Neural cell (in vitro differentiated cells): ENCODE measurements around the gene OTULIN. TPM values are rescaled to one million over a fixed set of nuclear protein-coding genes. Genes with fewer than 3 reads are reported as not detected.

Experiments used
- H2AFZ ChIP-seq: fragments of 200-600, 300-800 bp; sonication (generic), shearing (Covaris generic); 2 replicates; pipeline ENCODE4 v1.6.0; 2014; ENCODE audit warnings: low read depth, mild to moderate bottlenecking, antibody characterized with exemption, low read length, moderate library complexity
- H3F3A ChIP-seq: fragments of 200-600 bp; shearing (Covaris generic); 2 replicates; pipeline ENCODE4 v1.6.1; 2016; ENCODE audit warnings: mild to moderate bottlenecking, moderate library complexity, mixed read lengths, antibody characterized with exemption, low read length; ENCODE audit not compliant: insufficient read depth, poor library complexity, severe bottlenecking
- H3K27ac ChIP-seq: fragments of 200-600, 300-800 bp; sonication (generic), shearing (Covaris generic); 2 replicates; pipeline ENCODE4 v1.5.1; 2014; ENCODE audit warnings: mild to moderate bottlenecking, low read length, moderate library complexity
- H3K27me3 ChIP-seq: fragments of 300-800, 200-600 bp; sonication (generic), shearing (Covaris generic); 2 replicates; pipeline ENCODE4 v1.6.0; 2014; ENCODE audit warnings: mild to moderate bottlenecking, low read depth, low read length, moderate library complexity; ENCODE audit not compliant: insufficient read depth
- H3K36me3 ChIP-seq: fragments of 300-800, 200-600 bp; sonication (generic), shearing (Covaris generic); 2 replicates; pipeline ENCODE4 v1.5.1; 2014; ENCODE audit warnings: mild to moderate bottlenecking, antibody characterized with exemption, low read length, moderate library complexity; ENCODE audit not compliant: insufficient read depth
- H3K4me2 ChIP-seq: fragments of 300-800, 200-600 bp; sonication (generic), shearing (Covaris generic); 2 replicates; pipeline ENCODE4 v1.6.0; 2014; ENCODE audit warnings: mild to moderate bottlenecking, low read length
- H3K4me3 ChIP-seq: fragments of 300-800, 200-600 bp; sonication (generic), shearing (Covaris generic); 2 replicates; pipeline ENCODE4 v1.5.1; 2014; ENCODE audit warnings: mild to moderate bottlenecking, low read length, moderate library complexity
- H3K79me2 ChIP-seq: fragments of 200-600 bp; shearing (Covaris generic); replicated peaks from 2 replicates; pipeline ENCODE4 v1.6.0; 2014; ENCODE audit warnings: mild to moderate bottlenecking, low read length, moderate library complexity; ENCODE audit not compliant: insufficient read depth
- H3K9ac ChIP-seq: fragments of 300-800, 200-600 bp; sonication (generic), shearing (Covaris generic); 2 replicates; pipeline ENCODE4 v1.6.1; 2016; ENCODE audit warnings: mild to moderate bottlenecking, low read length, mixed read lengths
- H3K9me2 ChIP-seq: fragments of 200-600 bp; shearing (Covaris generic); 2 replicates; pipeline ENCODE4 v1.6.1; 2016; ENCODE audit warnings: mild to moderate bottlenecking, low read length, mixed read lengths; ENCODE audit not compliant: insufficient read depth
- H3K9me3 ChIP-seq: fragments of 200-600, 300-800 bp; sonication (generic), shearing (Covaris generic); 2 replicates; pipeline ENCODE4 v1.6.1; 2016; ENCODE audit warnings: mild to moderate bottlenecking, mixed run types, low read length, moderate library complexity, mixed read lengths
- H4K20me1 ChIP-seq: fragments of 200-600 bp; shearing (Covaris generic); 2 replicates; pipeline ENCODE4 v1.6.1; 2016; ENCODE audit warnings: mild to moderate bottlenecking, mixed run types; ENCODE audit not compliant: insufficient read depth
- EP300 ChIP-seq: fragments of 450-650 bp; conservative IDR thresholded peaks from 2 replicates; pipeline ENCODE4 v1.6.1; 2014; ENCODE audit warnings: antibody characterized with exemption, mild to moderate bottlenecking, moderate library complexity; ENCODE audit not compliant: poor library complexity, severe bottlenecking
- EZH2 ChIP-seq: fragments of 200-600, 300-800 bp; shearing (Covaris generic), sonication (generic); IDR thresholded peaks from 2 replicates; pipeline ENCODE4 v1.6.1; 2014; ENCODE audit warnings: antibody characterized with exemption, low read length, borderline replicate concordance, mild to moderate bottlenecking; ENCODE audit not compliant: insufficient read depth, poor library complexity, severe bottlenecking
- POLR2AphosphoS5 ChIP-seq: IDR thresholded peaks from 2 replicates; pipeline ENCODE4 v1.6.1; 2012
- RAD21 ChIP-seq: fragments of 450-650 bp; conservative IDR thresholded peaks from 2 replicates; pipeline ENCODE4 v1.6.1; 2014; ENCODE audit warnings: antibody characterized with exemption, mild to moderate bottlenecking, moderate library complexity
- SMC3 ChIP-seq: fragments of 450-650 bp; conservative IDR thresholded peaks from 2 replicates; pipeline ENCODE4 v1.6.1; 2014; ENCODE audit warnings: antibody characterized with exemption, mild to moderate bottlenecking, moderate library complexity; ENCODE audit not compliant: poor library complexity
- TAF1 ChIP-seq: IDR thresholded peaks from 2 replicates; pipeline ENCODE4 v1.6.1; 2012; ENCODE audit warnings: low read depth
- polyA plus RNA-seq: library from polyadenylated mRNA; depleted of rRNA; stranded (reverse); fragments of >200 nt; gene quantifications from 2 replicates; pipeline ENCODE4 v1.2.3, GENCODE V29; 2014
- TF ChIP-seq, protein P1 (sequence below): IDR thresholded peaks from 2 replicates; pipeline ENCODE4 v1.6.1; 2012; ENCODE audit warnings: borderline replicate concordance
- TF ChIP-seq, protein P2 (sequence below): fragments of 450-650 bp; IDR thresholded peaks from 2 replicates; pipeline ENCODE4 v1.5.1; 2014; ENCODE audit warnings: antibody characterized with exemption, mild to moderate bottlenecking, moderate library complexity; ENCODE audit not compliant: poor library complexity, severe bottlenecking

Gene OTULIN
- polyA plus RNA-seq, 1 donor from 2014 or later, result 19.9 TPM

DNA sequence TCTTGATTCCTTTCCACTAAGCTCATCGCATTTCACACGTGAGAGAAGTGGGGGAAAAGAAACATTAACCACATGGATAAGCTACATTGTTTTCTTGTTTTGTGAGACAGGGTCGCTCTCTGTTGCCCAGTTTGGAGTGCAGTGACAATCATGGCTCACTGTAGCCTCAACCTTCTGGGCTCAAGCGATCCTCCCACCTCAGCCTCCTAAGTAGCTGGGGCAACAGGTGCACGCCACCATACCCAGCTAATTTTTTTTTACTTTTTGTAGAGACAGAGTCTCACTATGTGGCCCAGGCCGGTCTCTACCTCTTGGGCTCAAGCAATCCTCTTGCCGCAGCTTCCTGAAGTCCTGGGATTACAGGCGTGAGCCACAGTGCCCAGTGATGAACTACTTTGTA is 2.8 kb downstream of the OTULIN start:
- no peak overlapping the region for H3K4me3 ChIP-seq
- no peaks in the 10 kb centered on the region for H4K20me1 ChIP-seq
- no peaks in the 10 kb centered on the region for H3K9me3 ChIP-seq
- H2AFZ ChIP-seq, result no peak overlapping the region
- H3K9ac ChIP-seq, result no peak overlapping the region
- no peaks in the 10 kb centered on the region for H3K27me3 ChIP-seq
- H3K79me2 ChIP-seq, result peaks cover 33% of the 10 kb centered on the region
- no peaks in the 10 kb centered on the region for H3F3A ChIP-seq
- no peaks in the 10 kb centered on the region for H3K36me3 ChIP-seq
- TF ChIP-seq POLR2AphosphoS5, result no peak
- TF ChIP-seq EZH2, result no peak
- TF ChIP-seq EP300, result no peak
- TF ChIP-seq TAF1, result no peak
- TF ChIP-seq SMC3, result no peak
- no peak for TF ChIP-seq RAD21
- H3K9me2 ChIP-seq, result no peaks in the 10 kb centered on the region
- no peak overlapping the region for H3K4me2 ChIP-seq
- no peak overlapping the region for H3K27ac ChIP-seq

DNA sequence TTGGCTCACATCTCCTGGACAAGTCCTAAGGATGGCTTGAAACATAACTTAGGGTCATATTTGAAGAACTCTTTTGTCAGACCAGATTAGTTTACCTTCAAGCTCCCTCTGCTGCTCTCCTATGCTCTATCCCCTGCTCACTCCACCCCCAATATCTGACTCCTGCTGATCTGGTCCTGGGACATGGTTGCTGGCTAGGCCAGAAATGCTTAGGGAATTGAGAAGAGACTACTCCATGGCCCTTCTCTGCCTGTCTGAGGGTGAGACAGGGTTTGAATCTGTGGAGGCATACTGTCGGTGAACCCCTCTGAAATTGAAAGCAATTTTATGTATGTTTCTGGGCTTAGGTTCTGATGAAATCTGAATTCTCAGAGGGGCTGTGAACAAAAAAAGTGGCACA is 3.3 kb downstream of the OTULIN start:
- H3K36me3 ChIP-seq, result no peaks in the 10 kb centered on the region
- H3K9me2 ChIP-seq, result no peaks in the 10 kb centered on the region
- no peak overlapping the region for H3K27ac ChIP-seq
- no peaks in the 10 kb centered on the region for H4K20me1 ChIP-seq
- H2AFZ ChIP-seq, result no peak overlapping the region
- H3K27me3 ChIP-seq, result no peaks in the 10 kb centered on the region
- no peak overlapping the region for H3K4me3 ChIP-seq
- H3F3A ChIP-seq, result no peaks in the 10 kb centered on the region
- H3K9ac ChIP-seq, result no peak overlapping the region
- no peaks in the 10 kb centered on the region for H3K9me3 ChIP-seq
- TF ChIP-seq, protein P1, sequence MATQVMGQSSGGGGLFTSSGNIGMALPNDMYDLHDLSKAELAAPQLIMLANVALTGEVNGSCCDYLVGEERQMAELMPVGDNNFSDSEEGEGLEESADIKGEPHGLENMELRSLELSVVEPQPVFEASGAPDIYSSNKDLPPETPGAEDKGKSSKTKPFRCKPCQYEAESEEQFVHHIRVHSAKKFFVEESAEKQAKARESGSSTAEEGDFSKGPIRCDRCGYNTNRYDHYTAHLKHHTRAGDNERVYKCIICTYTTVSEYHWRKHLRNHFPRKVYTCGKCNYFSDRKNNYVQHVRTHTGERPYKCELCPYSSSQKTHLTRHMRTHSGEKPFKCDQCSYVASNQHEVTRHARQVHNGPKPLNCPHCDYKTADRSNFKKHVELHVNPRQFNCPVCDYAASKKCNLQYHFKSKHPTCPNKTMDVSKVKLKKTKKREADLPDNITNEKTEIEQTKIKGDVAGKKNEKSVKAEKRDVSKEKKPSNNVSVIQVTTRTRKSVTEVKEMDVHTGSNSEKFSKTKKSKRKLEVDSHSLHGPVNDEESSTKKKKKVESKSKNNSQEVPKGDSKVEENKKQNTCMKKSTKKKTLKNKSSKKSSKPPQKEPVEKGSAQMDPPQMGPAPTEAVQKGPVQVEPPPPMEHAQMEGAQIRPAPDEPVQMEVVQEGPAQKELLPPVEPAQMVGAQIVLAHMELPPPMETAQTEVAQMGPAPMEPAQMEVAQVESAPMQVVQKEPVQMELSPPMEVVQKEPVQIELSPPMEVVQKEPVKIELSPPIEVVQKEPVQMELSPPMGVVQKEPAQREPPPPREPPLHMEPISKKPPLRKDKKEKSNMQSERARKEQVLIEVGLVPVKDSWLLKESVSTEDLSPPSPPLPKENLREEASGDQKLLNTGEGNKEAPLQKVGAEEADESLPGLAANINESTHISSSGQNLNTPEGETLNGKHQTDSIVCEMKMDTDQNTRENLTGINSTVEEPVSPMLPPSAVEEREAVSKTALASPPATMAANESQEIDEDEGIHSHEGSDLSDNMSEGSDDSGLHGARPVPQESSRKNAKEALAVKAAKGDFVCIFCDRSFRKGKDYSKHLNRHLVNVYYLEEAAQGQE, result no peak
- TF ChIP-seq RAD21 (no peak), POLR2AphosphoS5 (no peak), EZH2 (no peak)
- no peak overlapping the region for H3K4me2 ChIP-seq
- peaks cover 33% of the 10 kb centered on the region for H3K79me2 ChIP-seq

DNA sequence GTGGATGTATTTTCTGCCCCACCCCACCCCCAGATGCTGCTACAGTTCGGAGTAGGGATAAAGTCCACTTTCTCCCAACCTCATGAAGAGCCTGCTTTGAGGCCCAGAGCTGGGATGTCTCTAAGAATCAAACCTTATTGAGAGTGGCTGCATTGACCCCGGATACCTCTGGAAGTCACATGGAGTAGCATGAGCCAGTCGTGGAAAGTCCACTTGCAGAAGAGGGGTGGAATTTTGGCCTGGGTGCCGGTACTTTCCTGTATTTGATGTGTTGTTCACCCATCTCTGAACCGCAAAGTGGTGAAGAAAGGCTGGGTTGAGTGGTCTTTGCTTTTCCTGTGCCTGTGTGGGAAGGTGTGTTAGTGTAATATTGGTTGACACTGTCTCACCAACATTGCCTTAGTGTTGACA is 3.7 kb downstream of the OTULIN start:
- Histone ChIP-seq H3K79me2 (peaks cover 33% of the 10 kb centered on the region), H3K9ac (no peak overlapping the region)
- TF ChIP-seq POLR2AphosphoS5, result no peak
- TF ChIP-seq, protein P2, sequence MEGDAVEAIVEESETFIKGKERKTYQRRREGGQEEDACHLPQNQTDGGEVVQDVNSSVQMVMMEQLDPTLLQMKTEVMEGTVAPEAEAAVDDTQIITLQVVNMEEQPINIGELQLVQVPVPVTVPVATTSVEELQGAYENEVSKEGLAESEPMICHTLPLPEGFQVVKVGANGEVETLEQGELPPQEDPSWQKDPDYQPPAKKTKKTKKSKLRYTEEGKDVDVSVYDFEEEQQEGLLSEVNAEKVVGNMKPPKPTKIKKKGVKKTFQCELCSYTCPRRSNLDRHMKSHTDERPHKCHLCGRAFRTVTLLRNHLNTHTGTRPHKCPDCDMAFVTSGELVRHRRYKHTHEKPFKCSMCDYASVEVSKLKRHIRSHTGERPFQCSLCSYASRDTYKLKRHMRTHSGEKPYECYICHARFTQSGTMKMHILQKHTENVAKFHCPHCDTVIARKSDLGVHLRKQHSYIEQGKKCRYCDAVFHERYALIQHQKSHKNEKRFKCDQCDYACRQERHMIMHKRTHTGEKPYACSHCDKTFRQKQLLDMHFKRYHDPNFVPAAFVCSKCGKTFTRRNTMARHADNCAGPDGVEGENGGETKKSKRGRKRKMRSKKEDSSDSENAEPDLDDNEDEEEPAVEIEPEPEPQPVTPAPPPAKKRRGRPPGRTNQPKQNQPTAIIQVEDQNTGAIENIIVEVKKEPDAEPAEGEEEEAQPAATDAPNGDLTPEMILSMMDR, result no peak
- TF ChIP-seq, protein P1, result no peak

More for the DNA sequence above, 3.7 kb downstream of the OTULIN start:
- no peak overlapping the region for H3K27ac ChIP-seq
- no peaks in the 10 kb centered on the region for H3K9me2 ChIP-seq
- no peaks in the 10 kb centered on the region for H3K36me3 ChIP-seq
- H4K20me1 ChIP-seq, result no peaks in the 10 kb centered on the region
- no peaks in the 10 kb centered on the region for H3K27me3 ChIP-seq
- no peaks in the 10 kb centered on the region for H3K9me3 ChIP-seq
- H2AFZ ChIP-seq, result no peak overlapping the region
- H3K4me3 ChIP-seq, result no peak overlapping the region
- no peaks in the 10 kb centered on the region for H3F3A ChIP-seq
- no peak overlapping the region for H3K4me2 ChIP-seq
